IPS-NIHi11 (cell line): Measurements from ENCODE around the gene MATCAP1.
A peak's percentile ranks its signal among the peaks of the same experiment; 100 is the strongest.

Experiments used
- DNase-seq: peaks from one replicate; pipeline ENCODE4 v3.0.0; 2012; ENCODE audit warnings: mixed read lengths, low spot score

Gene MATCAP1

DNA sequence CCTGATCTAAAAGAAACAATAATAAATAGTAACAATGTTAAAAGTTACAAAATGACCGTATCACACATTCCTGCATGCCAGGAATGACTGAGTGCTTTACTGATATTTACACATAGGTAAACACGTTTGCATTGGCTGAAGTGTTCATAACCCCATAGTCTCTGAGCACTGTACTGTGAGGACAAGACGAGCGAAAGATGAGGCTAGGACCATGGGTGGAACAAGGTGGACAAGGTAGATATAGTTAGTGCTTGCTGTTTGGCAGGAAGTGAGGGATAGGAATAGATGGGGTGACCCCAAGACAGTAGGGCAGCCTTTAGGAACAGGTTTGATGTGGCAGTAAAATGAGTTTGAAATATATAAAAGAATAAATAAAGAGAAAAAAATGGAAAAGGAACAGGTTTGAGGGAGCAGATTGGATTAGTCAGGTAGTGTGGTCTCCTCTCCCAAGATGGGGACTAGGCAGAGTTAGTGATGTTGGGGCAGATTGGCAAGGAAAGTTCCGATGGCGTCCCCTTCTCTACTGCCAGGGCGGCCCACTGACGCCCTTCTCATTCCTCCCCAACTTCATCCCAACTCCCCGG, 7.7 kb upstream of the MATCAP1 start:
- no peak for DNase-seq

DNA sequence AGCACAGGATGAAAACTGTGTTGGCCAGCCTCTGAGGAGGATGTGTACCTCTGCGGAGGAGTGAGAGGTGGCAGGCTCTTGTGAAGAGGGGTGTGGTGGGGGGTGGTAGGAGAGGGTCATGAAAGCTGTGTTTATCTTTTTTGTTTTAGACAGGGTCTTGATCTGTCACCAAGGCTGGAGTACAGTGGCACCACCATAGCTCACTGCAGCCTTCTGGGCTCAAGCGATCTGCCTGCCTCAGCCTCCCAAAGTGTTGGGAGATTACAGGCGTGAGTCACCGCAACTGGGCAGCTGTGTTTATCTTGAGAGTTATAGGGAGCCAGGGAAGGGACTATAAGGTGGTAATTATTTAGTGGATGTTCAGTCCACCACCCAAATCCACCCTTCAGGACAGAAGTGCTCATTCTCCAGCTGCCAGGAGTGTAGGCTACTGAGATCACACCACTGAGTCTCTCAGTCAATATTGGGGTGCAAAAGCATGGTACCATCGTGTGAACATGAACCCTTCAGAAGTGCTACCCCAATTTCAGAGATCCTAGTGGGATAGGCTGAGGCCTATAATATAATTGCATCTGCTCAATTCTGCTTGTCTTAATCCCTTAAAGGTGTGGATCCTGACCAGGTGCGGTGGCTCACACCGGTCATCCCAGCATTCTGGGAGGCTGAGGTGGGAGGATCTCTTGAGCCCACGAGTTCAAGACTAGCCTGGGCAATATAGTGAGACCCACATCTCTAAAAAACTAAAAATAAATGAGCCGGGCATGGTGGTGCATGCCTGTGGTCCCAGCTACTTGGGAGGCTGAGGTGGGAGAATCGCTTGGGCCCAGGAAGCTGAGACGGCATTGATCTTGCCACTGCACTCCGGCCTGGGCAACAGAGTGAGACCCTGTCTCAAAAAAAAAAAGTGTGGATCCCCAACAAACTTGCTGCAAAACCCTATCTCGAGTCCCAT, 7.0 kb upstream of the MATCAP1 start:
- no peak for DNase-seq

DNA sequence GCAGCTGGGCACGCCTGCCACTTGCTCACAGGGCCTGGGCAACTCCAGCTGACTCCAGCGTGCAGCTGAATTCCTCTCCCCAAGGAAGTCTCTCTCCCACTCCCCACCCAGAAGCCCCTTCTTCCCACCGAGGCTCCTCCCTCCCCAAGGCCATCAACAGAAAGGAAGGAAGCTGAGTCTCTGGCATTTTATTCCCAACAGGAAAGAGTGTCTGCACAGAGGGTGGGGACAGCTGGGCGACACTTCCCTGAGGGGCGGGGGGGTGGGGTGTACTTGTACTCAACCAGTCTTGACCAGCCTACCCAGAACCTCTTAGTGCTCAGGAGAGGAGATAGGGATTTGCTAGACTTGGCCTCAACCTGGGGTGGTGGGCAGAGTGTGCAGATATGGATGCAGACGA, 6.3 kb upstream of the MATCAP1 start, which contains the start of gene EXOC3L1:
EXOC3L1 (minus strand) TSS at position 96 of the 400 bp plus-strand sequence. CDS start 460 bp downstream, outside the sequence.
- no peak for DNase-seq

DNA sequence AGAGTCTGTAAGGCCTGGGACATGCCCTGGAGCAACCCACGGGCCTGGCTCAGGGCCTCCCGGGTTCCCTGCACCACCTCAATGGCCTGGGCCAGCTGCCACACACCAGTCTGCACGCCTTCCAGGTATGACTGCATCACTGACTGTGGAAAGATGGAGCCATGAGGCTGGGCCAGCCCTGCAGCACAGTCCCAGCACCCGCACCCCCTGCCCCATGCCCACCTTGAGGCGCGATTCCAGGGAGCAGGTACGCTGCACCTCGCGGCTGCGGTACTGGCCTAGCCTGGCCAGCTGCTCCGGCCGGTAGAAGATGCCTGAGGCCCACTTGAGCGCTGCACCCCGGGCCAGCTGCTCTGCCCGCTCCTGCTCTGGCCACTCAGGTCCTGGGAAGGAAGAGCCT, 5.0 kb upstream of the MATCAP1 start:
- DNase-seq: no peak

DNA sequence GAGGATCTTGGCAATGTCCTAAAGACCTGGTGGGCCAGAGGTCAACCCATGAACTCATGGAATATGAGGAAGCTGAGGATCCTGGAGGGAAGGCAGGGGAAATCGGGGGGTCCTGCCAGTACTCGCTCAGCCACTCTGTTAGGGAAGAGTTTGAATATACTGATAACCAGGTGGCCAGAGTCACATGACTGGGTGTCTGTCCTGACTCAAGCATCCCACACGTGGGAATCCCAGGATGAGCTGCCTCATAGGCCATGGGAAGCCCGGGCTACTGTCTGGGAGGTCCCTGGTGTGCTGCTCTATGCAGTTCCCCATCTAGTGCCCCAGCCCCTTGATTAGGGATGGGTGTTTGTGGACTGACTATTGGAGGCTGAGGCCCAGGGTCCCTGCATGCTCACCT, 4.6 kb upstream of the MATCAP1 start:
- no peak for DNase-seq

DNA sequence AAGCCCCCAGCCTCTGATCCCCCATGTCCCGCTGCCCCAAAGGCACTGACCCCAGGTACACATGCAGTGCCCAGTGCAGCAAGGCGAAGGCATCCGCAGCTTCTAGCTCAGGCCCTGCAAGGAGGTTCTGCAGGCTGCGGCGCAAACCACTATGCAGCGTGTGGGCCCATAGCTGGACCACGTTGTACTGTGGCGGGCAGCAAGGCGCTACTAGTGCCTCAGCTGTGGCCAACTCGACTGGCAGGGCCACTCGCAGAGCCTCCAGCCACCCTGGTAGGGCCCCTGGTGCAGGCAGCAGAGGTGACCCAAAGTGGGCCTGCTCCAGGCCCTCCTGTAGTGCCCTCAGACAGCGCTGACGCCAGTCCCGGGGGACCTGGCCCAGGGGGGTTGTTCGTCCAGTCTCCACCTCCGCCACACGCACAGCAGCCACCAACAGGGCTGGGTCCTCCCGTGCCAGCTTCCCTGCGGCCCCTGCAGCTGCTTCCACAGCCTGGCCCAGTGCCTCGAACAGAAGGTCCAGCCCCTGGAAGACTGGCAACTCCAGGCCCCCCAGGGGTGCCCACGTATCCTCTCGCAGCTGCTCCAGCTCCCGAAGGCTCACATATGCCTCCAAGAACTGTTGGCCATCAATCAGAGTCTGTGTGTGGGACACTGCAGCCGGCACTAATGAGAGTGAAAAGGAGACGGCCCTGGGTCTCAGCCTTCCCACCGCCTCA, 3.6 kb upstream of the MATCAP1 start:
- DNase-seq: no peak

DNA sequence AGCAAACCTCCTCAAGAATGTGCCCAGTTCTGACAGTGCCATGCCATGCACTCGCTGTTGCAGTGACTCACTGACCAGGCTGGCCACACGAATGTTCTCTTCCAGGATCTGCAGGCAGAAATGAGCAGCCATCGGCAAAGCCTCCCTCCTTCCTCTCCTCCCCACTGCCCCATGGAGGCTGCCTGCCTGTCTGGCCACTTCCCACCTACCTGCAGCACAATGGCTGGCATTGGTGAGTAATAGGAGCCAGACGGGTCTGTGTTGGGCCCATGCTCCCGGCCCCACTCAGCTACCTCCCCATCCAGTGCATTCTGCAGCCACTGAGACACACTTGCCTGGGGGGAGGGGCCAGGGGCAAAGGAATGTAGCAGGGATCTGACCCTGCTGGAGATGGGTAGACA, 2.8 kb upstream of the MATCAP1 start:
- no peak for DNase-seq

DNA sequence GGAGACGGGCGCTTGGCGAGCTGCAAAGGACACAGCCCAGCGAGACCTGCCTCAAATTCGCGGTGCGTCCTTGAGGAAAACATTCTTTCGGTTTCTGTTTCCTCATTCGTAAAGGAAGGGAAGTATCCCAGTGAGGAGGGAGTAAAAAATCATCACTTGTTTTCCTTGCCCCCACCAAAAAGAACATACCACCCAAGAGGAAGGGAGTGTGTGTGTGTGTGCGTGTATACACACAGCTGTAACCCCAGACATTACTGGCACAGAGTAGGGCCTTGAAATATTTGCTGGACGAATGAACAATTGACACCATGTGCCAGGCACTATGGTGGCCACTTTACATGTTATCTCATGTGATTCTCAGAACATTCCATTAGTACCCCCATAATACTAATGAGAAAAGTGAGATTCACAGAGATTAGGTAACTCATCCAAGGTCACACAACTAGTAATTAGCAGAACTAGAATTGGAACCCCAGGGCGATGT, 1.9 kb upstream of the MATCAP1 start:
- DNase-seq: no peak

DNA sequence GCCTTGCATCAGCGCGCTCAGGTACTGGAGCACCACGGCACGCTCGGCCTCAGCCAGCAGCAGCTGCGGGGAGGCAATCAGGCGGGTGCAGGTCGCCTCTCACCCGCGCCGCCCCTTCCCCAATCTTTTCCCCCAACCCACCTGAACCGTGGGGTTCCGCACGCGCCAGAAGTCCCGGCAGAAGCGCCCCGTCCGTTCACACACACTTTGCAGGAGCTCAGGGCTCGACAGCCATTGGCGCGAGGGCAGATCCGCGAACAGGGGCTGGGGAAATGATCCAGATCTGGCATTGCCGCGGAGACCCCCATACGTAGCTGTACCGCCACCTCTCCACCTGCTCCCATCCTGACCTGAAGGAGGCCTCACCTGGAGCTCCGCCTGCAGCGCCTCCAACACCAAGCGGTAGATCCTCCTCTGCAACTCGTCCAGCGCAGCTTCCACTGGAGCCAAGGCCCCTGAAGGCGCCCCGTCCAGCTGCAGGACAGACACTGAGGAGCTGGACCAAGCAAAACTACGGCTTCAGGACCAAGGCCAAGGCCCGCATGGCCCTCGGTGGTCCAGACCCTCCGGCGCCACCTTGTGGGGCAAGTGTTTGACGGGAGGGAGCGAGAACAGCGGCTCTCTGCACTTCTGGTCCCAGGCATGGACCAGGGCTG, 1.4 kb upstream of the MATCAP1 start:
- DNase-seq: peak; percentile 79

DNA sequence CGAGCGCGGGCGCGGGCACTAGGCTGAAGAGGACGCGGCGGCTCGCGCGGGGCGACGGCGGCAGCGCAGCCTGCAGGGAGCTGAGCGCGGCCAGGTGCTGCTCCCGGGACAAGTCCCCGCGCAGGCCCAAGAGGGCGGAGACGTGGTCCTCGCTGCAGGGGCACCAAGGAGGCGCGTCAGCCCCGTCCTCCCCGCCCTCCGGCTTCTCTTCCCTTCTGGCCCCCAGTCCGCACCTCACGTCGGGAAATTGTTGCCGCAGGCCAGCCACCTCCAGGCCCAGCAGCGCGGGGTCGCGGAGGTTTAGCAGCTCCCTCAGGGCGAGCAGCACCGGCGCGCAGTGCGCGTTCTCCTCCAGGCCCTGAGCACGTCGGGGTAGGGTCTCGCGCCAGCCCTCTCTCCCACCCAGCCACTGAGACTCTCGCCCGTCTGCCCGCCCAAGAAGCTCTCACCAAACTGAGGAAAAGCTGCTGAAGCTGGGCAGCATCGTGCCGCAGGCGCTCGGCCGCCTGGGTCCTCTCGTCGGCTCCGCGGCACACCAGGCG, 761 bp upstream of the MATCAP1 start:
- DNase-seq: peak; percentile 23

DNA sequence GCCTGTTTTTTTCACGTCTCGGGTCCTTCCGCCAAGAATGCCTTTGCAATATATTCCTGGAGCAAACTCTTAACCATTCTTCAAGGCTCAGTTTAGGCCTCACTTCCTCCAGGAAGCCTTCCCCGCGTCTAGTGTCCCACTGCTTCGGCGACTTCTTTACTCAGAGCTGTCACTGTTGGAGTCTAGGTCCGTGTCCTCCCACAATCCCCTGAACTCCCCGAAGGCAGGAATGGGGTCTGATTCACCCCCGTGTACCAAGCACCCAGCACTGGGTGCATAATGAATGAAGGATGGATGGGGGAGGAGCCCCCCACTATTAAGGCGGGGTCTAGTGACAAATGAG, 508 bp downstream of the MATCAP1 start:
- no peak for DNase-seq

DNA sequence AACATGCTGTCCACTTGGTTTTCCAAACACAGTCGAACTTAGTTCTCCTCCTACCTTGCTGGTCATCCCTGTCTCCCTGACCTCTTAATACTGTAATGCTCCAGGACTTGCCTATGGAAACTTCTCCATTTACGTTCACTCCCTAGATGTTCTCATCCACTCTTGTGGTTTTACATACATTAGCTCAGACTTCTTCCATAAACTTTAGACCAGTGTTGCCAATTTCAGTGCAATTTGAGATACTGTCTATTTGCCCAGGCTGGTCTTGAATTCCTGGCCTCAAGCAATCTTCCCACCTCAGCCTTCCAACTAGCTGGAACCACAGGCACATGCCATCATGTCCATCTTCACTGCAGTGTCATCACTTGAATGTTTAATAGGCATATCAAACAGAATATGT, 1.5 kb downstream of the MATCAP1 start:
- no peak for DNase-seq

DNA sequence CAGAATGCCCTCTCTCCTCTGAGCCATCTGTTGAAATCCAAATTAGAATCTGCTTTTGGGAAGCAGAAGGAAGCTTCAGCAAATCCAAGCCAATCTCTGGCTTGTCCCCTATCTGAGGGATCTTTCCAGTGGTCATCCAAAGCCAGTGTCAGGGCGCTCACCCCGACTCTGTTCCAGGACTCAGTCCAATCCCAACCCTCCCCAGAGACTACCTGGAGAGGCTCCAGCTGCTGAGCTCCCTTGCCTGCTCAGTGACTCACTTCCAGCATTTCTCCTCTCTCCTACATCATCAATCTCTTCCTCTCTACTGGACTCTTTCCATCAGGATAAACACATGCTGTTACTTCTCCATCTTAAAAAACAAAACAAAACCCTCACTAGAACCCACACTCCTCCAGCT, 2.4 kb downstream of the MATCAP1 start:
- DNase-seq: no peak

DNA sequence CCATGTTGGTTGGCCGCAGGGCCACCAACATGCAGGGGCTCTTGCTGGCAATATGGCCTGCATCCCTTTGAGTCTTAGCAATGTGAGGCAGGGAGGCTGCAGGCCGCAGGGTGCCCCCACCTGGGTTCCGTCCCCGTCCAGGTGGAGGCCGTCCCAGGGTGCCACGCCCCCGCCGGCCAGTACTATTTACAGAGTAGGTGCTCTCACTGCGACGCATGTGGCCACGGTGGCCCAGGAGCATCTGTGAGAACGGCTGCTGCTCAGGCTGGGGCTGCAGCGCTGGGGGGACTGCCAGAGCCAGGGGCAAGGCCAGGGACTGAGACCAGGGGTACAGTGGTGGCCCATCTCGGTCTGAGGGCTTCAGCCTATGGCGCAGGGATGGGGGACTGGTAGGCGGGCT, 3.6 kb downstream of the MATCAP1 start:
- no peak for DNase-seq

DNA sequence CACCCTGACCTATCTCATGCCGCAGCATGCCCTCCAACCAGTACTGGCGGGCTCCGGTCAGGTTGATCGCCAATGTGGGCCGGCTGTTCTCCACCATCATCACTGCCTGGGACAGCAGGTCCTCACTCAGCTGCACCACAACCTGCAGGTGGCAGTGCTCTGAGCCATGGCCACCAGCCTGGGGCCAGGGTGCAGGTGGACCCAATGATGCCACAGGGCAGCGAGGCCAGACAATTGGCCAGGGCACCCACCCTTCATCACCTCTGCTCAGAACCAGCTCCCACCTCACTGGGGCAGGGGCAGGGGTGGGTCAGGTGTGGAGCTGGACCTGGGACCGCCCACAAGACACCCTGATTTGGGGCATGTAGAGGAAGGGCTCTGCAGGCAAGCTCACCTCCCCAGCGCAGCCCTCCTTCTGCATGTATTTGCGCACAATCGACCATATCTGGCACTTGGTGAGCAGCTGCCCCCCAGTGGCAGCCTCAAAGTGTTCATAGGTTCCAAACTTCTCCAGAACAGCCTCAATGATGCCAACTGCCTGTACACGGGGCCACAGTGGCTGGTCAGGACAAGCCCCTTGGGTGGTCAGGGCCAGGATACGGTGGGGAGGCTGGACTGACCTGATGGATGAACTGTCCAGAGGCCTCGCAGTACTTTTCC, 4.2 kb downstream of the MATCAP1 start:
- no peak for DNase-seq

DNA sequence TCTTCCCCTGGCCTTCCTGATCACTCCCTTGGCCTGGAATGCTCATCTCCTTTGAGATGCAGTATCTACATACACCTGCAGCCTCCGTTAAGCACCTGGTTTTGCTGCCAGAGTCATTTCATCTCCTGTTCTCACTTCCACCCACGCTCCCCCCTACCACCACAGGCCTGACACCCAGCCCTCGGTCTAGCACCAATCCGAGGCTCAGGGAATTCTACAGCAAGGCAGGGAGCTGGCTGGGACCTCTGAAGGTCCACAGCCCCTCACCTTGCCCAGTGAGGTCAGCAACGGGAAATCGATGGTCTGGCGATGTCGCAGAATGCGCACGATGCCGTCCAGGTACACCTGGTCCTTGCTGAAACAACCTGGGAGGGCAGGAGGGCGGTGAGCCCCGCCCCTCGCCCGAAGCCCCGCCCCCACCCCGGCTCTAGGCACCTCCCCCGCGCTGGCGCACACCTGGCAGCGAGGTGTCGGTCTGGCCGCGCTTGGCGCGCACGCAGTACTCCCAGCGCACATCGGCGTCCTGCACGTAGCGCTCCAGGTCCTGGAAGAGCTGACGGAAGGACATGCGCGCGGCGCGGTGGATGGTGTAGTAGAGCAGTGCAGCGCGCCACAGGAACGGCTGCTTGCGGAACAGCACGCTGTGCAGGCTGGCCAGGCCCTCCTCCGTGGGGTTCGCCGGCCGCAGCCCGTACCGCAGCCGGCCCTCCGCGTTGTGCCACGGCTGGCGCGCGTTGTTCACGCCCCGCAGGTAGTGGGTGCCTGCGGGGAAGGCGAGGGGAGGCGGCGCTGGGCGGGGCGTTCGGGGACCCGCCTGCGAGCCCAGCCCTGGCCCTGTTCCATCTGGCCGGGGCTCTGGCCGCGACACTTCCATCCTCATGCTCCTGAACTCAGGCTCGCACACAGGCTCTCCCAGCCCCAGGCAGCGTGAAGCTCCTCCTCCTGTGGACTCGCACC, 5.7 kb downstream of the MATCAP1 start:
- peak; percentile 95 for DNase-seq

DNA sequence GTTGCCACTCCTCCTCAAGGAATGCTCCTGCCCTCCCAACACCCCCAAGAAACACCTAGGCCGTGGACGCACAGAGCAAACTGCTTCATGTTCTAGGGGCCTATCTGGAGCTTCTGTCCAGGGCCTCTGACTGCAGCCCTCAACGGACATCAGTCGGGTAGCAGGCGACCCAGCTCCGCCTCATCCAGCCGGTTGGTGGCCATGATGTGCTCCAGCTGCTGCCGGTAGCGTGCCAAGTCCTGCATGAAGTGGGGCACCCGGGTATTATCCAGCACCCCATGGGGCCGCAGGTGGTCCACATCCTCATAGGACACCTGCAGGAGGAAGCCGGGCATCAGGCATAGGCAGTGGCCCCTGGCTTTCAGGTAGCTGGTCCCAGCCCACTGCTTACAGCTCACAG, 7.1 kb downstream of the MATCAP1 start:
- DNase-seq: no peak

DNA sequence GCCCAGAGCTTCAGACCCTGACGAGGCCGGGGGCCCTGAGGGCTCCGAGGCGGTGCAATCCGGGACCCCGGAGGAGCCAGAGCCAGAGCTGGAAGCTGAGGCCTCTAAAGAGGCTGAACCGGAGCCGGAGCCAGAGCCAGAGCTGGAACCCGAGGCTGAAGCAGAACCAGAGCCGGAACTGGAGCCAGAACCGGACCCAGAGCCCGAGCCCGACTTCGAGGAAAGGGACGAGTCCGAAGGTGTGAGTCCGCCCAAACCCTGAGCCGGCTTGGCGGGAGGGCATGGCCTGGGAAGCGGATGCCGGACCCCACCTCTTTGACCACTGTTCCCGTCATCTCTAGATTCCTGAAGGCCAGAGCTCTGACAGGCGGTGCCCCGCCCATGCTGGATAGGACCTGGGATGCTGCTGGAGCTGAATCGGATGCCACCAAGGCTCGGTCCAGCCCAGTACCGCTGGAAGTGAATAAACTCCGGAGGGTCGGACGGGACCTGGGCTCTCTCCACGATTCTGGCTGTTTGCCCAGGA, 9.0 kb downstream of the MATCAP1 start:
- no peak for DNase-seq

DNA sequence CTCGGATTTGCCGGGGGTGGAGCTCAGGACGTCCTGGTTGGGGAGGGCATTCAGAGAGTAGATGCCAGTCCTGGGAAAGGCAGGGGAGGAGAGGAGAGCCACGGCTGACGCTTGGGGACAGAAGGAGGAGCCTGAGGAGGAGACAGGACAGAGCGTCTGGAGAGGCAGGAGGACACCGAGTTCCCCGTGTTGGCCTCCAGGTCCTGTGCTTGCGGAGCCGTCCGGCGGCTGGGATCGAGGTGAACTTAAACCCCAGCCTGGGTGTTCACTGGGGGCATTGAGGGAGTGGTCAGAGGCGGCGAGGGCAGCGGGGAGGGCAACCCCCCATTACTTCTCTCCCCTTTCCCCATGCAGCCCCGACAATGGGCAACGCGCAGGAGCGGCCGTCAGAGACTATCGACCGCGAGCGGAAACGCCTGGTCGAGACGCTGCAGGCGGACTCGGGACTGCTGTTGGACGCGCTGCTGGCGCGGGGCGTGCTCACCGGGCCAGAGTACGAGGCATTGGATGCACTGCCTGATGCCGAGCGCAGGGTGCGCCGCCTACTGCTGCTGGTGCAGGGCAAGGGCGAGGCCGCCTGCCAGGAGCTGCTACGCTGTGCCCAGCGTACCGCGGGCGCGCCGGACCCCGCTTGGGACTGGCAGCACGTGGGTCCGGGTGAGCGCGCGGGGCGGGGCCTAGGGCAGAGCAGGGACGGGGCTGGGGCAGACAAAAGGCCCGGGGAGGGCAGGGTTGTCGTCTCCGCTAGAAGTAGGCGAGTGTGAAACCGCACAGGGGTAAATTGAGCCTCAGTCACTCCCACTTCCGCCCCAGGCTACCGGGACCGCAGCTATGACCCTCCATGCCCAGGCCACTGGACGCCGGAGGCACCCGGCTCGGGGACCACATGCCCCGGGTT, 9.7 kb downstream of the MATCAP1 start:
- peak; percentile 70 for DNase-seq
